Superior temporal gyrus (tissue), 1 donor: ENCODE measurements around the gene GPHN.
"Not testable (repeated sequence)": the region's sequence is repeated elsewhere in the genome, so short reads cannot be mapped to it uniquely, and the experiment has no call there.

Source experiments
- DNase-seq: peaks from one replicate; pipeline ENCODE4 v3.0.0-alpha.2; 2016; ENCODE audit errors: extremely low spot score

The GPHN gene

DNA sequence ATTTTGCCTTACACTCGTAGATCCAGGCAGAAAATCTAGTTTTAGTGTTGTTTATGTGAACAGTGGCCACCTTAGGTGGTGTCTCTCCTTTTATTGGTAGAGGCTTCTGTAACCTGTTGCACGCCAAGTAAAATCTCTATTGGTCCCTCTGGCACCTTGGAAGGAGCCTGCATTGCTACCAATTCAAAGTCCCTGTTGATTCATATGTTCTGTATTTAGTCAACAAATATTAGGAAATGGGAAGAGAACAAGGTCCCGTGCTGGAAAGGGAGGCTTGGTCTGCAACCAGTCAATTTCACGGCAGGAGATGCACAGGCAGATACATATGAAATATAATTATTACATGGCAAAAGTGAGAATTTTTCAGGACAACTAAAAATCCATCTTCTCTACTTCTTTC, 6.4 kb upstream of the GPHN start:
- DNase-seq, result no peak

DNA sequence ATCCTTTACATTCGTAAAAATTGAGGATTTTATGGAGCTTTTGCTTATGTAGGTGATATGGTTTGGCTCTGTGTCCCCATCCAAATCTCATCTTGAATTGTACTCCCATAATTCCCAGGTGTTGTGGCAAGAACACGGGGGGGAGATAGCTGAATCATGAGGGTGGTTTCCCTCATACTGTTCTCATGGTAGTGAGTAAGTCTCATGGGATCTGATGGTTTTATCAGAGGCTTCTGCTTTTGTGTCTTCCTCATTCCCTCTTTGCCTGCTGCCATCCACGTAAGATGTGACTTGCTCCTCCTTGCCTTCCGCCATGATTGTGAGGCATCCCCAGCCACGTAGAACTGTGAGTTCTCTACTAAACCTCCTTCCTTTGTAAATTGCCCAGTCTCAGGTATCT, 5.1 kb upstream of the GPHN start:
- not testable (repeated sequence) for DNase-seq

GRCh38 chr14:66503532-66503931, 4.4 kb upstream of the GPHN start:
- no peak for DNase-seq

DNA sequence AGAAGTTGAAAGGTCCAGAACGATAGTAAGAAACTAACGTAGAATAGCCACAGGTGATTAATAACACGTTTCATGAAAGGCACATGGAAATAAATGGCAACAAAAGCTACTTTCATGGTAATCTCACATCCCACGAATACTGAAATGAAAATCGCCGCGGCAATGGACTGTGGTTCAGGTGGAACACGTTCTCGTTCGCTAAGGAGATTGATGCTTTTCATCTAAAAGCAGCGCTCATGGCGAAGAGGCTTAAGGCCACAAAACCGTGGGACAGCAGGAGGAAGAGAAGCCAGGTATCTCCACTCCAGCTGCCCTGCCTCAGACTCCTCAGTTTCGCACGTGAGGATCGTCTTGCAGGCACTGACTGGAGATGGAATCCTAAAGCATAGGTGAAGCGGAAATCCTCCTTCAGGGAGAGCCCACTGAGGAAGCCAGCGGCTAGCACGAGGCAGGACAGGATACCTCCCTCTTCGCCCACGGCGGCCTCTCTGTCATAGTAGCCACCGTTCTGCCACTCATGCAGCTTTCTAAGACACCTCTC, 696 bp upstream of the GPHN start:
- DNase-seq, result no peak

DNA sequence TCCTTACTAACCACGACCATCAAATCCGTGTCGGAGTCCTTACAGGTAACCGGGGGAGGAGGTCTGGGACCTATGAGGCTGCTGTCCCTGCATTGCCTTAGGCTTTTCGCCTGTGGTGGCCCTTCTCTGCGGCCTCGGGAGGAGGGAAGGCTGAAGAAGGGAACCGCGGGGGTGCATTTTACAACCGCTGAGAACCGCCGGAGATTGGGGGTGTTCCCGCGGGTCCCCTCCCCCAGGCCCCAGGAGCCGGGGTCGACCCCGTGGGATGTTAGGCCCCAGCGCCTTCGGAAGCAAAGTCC, 549 bp downstream of the GPHN start:
- DNase-seq, result no peak

- peak; percentile 20 for DNase-seq
Observed at GRCh38 chr14:66508846-66509621, 1.1 kb downstream of the GPHN start.

DNA sequence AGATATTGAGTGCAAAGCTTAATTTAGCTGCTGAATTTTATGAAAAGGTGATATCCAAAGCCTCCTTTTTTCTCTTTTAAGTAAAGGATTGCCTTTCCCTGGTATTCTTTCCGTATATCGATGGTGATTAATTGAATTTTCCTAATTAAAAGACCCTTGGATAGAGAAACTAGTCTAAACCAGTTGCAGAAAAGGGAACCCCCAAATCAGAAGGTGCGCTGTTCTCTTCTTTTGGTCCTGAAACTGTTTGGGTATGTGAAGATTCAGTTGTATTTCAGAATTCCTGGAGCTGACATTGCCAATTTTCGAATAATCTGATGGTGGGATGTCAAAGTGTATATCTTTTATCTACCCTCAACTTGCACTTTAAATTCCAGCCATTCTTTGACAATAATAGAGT, 1.9 kb downstream of the GPHN start:
- no peak for DNase-seq

DNA sequence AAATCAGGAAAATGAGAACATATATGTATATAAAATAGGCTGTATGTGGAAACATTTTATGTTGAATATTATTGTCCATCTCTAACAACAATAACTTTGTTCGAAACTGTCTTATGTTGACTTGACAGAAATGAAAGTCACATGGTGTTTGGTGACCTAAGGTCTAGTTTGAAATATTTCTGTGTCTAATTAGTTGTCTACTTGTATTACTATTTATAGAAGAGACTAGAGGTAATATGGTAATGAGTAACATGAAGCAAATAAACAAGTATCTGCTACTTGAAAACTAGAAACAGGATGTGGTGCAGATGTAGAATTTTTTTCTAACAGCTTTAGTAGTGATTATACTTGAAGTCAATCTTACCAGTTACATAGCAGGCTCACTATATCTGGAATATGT, 3.9 kb downstream of the GPHN start:
- no peak for DNase-seq

DNA sequence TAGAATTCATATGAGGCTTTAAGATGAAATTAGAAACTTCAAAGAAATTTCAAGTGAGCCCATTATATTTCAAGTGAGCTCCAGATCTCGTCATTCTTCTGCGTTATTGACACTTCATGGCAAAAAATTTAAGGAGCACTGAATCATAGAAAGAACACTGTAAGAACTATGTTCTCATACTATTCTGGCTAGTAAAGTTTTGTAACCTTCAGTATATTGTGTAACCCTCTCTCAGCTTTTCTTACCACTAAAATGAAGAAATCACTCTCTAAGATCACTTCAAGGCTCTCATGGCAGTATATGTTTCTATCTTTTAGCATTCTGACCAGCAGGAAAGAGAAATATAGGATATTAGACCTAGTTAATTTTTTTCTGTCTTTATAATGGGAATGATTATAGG, 6.3 kb downstream of the GPHN start:
- DNase-seq, result no peak

- DNase-seq, result no peak
Observed at GRCh38 chr14:66530526-66530925, 22.6 kb downstream of the GPHN start.

DNA sequence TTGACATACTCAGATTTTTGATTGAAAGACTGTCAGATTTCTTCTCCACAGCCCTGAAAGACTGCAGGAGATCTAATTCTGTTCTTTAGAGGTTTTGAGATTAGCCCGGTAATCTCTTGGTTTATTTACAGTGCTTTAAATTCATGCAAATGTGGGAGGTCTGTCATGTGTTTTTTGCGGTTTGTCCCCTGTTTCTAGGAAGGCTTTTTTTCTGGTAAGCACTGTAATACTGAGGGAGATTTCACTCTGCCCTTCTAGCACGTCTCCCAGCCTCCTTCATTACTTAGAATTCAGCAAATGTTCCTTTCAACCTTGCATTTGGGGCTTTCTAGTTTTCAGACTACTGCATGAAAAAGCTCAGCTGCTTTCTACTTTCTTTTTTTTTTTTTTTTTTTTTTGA, 31.1 kb downstream of the GPHN start:
- DNase-seq, result no peak

DNA sequence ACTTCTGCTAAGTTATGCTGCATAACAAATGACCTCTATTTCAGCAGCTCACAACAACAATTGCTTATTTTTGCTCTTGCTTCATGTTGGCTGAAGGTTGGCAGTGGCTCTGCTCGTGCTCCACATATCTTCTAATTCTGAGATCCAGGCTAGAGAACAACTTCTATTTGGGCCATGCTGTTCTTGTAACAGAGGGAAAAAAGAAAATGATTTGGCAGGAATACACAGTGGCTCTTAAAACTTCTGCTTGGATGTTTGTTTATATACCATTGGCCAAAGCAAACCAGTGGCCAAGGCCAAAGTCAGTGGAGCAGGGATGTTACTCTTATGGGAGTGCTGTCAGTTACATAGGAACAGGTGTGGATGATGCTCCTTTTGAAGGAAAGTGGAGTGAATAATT, 32.1 kb downstream of the GPHN start:
- peak; percentile 48 for DNase-seq

GRCh38 chr14:66541627-66542026, 33.7 kb downstream of the GPHN start:
- DNase-seq, result no peak

- DNase-seq, result no peak
Observed at GRCh38 chr14:66543996-66544395, 36.0 kb downstream of the GPHN start.

- not testable (repeated sequence) for DNase-seq
Observed at GRCh38 chr14:66545191-66545590, 37.2 kb downstream of the GPHN start.

- not testable (repeated sequence) for DNase-seq
Observed at GRCh38 chr14:66545751-66546150, 37.8 kb downstream of the GPHN start.

DNA sequence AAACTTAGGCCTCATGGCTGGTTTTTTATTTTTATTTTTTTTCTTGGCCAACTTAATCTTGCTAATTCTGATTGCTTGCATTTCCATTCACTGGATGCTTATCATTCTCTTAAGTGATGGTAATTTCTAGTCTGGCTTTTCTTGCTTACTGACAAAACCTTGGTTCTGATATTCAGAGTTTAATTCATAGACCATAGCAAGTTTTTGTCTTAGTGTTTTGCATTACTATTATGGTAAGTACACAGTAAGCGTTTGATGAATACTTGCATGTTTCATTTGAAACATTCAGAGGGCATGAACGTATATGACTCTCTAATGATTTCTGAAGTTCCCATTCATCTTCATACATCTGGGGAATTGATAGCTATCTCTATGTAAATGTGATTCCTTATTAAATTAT, 55.8 kb downstream of the GPHN start:
- DNase-seq, result no peak

DNA sequence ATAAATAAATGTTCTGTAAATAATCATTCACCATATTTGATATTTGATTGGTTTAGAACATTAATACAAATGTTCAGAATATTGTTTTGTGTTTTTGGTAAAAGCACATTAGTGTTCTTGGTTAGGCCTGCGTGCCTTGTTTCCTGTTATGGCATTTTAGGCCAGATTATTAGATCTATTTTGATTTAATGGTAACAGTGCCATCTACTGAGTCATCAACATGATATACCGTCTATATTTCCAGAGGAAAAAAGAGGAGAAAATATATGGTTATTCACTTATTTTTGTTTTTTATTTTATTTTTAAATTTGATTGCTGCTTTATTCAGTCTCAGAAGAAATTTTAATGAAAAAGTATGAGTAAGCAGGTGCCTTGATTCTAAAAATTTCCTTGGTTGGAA, 60.3 kb downstream of the GPHN start:
- DNase-seq, result no peak

DNA sequence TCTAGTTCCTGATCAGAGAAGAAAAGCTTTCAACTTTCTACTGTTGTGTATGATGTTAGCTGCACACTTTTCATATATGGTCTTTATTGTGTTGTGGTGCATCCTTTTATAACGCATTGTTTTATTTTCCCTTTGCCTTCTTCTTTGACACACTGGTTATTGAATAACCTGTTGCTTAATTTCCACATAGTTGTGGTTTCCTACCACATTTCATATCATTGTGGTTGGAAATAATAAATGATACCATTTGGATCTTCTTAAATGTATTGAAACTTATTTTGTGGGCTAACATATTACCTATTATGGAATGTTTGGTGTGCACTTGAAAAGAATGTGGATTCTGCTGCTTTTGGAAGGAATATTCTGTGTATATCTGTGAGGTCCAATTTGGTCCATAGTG, 64.9 kb downstream of the GPHN start:
- DNase-seq, result no peak

DNA sequence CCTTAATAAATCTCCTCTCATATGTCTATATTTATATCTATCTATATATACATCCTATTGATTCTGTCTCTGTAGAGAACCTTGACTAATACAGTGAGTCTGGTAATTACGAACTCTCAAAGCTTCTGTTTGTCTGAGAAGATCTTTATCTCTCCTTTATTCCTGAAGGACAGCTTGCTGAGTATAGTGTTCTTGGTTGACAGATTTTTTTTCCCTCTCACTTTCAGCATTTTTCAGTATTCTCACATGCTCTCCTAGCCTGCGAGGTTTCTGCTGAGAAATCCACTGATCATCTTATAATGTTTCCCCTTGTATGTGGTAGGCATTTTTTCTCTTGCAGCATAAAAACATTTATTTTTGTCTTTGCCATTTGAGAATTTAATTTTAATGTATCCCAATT, 67.1 kb downstream of the GPHN start:
- no peak for DNase-seq

DNA sequence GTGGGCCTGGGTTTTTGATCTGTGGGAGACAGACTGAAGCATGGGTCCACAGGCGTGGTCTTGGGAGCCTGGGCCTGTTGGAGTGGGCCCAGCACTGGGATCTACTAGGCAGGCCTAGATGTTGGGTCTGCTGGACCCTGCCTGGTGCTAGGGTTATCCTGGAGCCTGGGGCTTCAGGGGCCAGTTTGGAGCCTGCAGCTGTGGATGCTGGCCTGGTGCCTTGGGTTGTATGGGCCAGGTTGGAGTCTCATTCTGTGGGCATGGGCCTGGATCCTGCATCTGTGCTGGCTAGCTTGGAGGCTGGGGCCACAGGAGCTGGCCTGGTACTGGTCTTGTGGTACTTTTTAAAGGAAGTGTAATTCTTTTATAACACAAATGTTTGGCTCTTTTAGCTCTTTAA, 68.0 kb downstream of the GPHN start:
- DNase-seq, result no peak

GRCh38 chr14:66587753-66588152, 79.8 kb downstream of the GPHN start:
- not testable (repeated sequence) for DNase-seq

DNA sequence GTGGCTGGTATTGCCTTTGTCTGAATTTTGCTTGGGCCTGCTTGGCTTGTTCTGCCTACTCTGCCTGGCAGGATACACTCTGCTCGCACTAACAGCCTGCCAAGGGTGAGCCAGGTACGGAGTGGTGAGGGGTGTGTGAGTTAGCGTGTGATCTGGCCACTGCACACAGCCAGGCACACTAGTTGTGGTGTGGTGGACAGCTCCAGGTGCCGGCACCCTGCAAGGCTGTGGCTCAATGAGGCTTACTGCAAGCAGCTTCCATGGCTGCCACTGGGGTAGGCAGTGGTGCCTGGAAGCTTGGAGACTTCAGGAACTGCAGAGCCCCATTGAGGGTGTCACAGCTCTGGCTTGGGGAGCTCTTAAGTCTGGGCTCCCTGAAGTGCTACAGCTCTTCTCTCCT, 87.4 kb downstream of the GPHN start:
- DNase-seq, result no peak
